ENCODE results near the gene DDN. TPM values are rescaled to one million over a fixed set of nuclear protein-coding genes. Genes with fewer than 3 reads are reported as not detected.

The DDN gene
- total RNA-seq, 2 donors from 2014 or later: 0.14 TPM; not detected in 1

- H3K27ac ChIP-seq: no peak overlapping the region
- no peak for TF ChIP-seq CTCF (IDR thresholded peaks at IDR 0.05)
- ATAC-seq (ENCODE audit: insufficient number of reproducible peaks, low FRiP score, low read depth) (no peak), DNase-seq (ENCODE audit: low spot score) (no peak)
- no peaks in the 10 kb centered on the region for H3K4me1 ChIP-seq (ENCODE audit: control insufficient read depth in 1 of 2, low read depth in 2 of 2)
- H3K27me3 ChIP-seq (replicated peaks; ENCODE audit: insufficient read depth): no peaks in the 10 kb centered on the region
- peaks cover 70% of the 10 kb centered on the region for H3K36me3 ChIP-seq
- no peaks in the 10 kb centered on the region for H3K9me3 ChIP-seq
- no peak overlapping the region for H3K4me3 ChIP-seq
Observed at GRCh38 chr12:49034286-49034622, 35.1 kb upstream of the DDN start.

GRCh38 chr12:49033611-49034285, 34.6 kb upstream of the DDN start:
- ATAC-seq (ENCODE audit: insufficient number of reproducible peaks, low FRiP score, low read depth): no peak
- peaks cover 68% of the 10 kb centered on the region for H3K36me3 ChIP-seq
- no peak overlapping the region for H3K4me3 ChIP-seq
- H3K27ac ChIP-seq: no peak overlapping the region
- no peak for TF ChIP-seq CTCF (IDR thresholded peaks at IDR 0.05)
- no peak for DNase-seq (ENCODE audit: low spot score)
- H3K4me1 ChIP-seq (ENCODE audit: control insufficient read depth in 1 of 2, low read depth in 2 of 2): no peaks in the 10 kb centered on the region
- H3K27me3 ChIP-seq (replicated peaks; ENCODE audit: insufficient read depth): no peaks in the 10 kb centered on the region
- H3K9me3 ChIP-seq: no peaks in the 10 kb centered on the region

- Histone ChIP-seq H3K36me3 (peaks cover 68% of the 10 kb centered on the region), H3K9me3 (no peaks in the 10 kb centered on the region), H3K27ac (no peak overlapping the region), H3K4me1 (ENCODE audit: control insufficient read depth in 1 of 2, low read depth in 2 of 2) (no peaks in the 10 kb centered on the region), H3K4me3 (no peak overlapping the region), H3K27me3 (replicated peaks; ENCODE audit: insufficient read depth) (no peaks in the 10 kb centered on the region)
- TF ChIP-seq CTCF (IDR thresholded peaks at IDR 0.05): no peak
- no peak for DNase-seq (ENCODE audit: low spot score)
- ATAC-seq (ENCODE audit: insufficient number of reproducible peaks, low FRiP score, low read depth): no peak
Observed at GRCh38 chr12:49032679-49033447, 33.7 kb upstream of the DDN start.

GRCh38 chr12:49032276-49032675, 33.1 kb upstream of the DDN start:
- Histone ChIP-seq H3K36me3 (peaks cover 69% of the 10 kb centered on the region), H3K9me3 (no peaks in the 10 kb centered on the region), H3K4me1 (ENCODE audit: control insufficient read depth in 1 of 2, low read depth in 2 of 2) (no peaks in the 10 kb centered on the region), H3K27me3 (replicated peaks; ENCODE audit: insufficient read depth) (no peaks in the 10 kb centered on the region), H3K27ac (no peak overlapping the region), H3K4me3 (no peak overlapping the region)
- no peak for TF ChIP-seq CTCF (IDR thresholded peaks at IDR 0.05)
- DNase-seq (ENCODE audit: low spot score): no peak
- no peak for ATAC-seq (ENCODE audit: insufficient number of reproducible peaks, low FRiP score, low read depth)

GRCh38 chr12:49031573-49032161, 32.5 kb upstream of the DDN start:
- Histone ChIP-seq H3K36me3 (peaks cover 69% of the 10 kb centered on the region), H3K9me3 (no peaks in the 10 kb centered on the region), H3K4me1 (ENCODE audit: control insufficient read depth in 1 of 2, low read depth in 2 of 2) (no peaks in the 10 kb centered on the region), H3K27ac (no peak overlapping the region), H3K27me3 (replicated peaks; ENCODE audit: insufficient read depth) (no peaks in the 10 kb centered on the region), H3K4me3 (no peak overlapping the region)
- ATAC-seq (ENCODE audit: insufficient number of reproducible peaks, low FRiP score, low read depth) (no peak), DNase-seq (ENCODE audit: low spot score) (no peak)
- TF ChIP-seq CTCF (IDR thresholded peaks at IDR 0.05): no peak
